GM10847 (cell line): Measurements from ENCODE around the gene GEN1.

Experiments used
- POLR2A ChIP-seq: IDR thresholded peaks from 2 replicates; pipeline ENCODE4 v1.6.1; 2011; ENCODE audit not compliant: insufficient read length; ENCODE audit errors: extremely low read depth

The GEN1 gene

GRCh38 chr2:17800693-17801458 lies 46.9 kb downstream of the GEN1 start:
- no peak for TF ChIP-seq POLR2A

DNA sequence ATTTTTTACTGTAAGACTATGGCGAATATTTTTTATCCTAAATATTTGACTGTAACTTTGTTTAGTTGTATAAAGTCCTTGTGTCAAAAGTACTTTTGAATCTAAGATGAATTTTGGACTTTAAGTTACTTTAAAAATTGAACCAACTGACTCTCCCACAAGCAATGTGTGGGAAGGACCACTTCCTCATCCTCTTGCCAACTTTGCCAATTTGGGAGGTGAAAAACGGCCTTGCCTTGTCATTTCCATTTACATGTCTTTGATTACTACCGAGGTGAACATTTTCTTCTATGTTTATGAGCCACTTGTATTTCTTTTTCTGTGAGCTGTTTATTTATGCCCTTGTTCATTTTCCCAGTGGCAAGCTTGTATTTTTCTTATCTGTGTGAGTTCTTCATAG lies 49.6 kb downstream of the GEN1 start:
- no peak for TF ChIP-seq POLR2A

- TF ChIP-seq POLR2A, result no peak
Measured at GRCh38 chr2:17804358-17804757, 50.4 kb downstream of the GEN1 start.

GRCh38 chr2:17805166-17805565 lies 51.2 kb downstream of the GEN1 start:
- TF ChIP-seq POLR2A, result no peak

DNA sequence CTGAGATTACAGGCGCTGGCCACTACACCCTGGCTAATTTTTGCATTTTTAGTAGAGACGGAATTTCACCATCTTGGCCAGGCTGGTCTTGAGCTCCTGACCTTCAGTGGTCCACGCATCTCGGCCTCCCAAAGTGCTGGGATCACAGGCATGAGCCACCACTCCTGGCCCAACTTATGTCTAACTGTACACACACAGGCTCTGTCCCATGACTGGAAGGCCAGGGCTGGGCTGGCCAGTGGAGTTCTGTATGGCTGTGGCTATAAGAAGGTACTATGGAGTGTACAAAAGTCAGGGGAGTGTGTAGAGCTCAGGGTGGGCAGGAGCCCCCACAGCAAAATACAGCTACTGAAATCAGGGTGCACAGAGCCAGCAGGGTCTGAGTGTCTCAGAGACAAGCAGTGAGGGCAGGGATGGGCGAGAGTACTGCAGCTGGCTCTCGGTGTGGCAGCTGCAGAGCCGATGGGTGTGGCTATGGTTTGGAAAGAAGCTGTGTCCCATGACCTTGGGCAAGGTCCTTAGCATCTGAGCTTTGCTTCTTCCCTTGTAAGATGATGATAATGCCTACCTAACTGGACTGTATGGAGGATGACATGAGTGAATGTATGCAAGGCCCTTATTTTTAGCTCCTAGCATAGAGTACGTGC lies 51.9 kb downstream of the GEN1 start:
- no peak for TF ChIP-seq POLR2A

DNA sequence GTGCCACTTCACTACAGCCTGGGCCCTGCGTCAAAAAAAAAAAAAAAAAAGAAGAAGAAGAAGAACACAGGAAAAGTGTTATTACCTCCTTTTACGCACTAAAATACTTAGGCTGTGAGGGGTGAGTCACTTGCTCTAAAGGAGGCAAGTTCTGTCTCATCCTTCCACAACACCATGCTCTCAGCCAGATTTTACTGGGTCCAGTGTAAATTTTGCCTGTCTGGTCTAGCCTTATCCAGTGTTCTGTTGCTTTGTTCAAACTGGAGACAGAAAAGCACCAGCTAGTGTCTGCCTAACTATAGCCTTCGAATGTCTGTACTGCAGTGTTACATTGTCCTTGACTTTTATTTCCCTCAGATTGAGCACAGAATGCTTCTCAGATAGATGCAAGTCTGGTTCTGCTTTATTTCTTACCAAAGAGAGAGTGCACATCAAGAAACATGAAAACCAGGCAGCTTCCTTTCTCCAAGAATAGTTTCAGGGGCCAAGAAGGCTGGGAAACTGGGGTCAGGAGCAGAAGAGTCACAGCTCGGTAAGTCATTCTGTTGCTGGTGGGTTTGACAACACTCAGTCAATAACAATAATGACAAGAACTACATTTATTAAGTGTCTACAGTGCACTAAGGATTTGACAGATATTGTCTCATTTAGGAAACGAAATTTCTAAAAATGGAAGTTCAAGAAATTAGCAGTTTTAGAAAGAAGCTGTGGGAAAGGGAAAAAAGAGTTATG lies 59.2 kb downstream of the GEN1 start:
- no peak for TF ChIP-seq POLR2A

DNA sequence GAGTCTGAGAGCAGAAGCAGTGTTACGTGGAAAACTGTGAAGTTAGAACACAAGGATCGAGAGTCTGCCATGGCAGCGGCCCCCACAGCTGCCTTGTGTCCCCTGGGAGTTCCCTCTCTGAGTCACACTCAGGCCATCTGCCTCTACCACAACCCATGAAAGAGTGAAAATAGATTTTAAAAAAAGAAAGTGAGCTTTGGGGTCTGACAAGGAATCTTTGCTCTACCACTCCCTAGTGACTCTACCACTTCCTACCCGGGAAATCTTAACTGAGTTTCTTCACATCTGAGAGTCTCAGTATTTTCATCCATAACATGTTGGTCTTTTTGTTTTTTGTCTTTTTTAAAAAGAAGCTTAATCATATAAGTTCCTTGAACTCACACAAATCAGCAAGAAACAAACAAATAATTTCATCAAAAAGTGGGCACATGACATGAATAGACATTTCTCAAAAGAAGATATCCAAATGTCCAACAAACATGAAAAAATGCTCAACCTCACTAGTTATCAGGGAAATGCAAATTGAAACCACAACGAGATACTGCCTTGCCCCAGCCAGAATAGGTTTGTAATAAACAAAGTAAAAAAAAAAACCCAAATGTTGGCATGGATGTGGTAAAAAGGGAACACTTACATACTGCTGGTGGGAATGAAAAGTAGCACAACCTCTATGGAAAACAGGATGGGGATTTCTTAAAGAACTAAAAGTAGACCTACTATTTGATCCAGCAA lies 60.0 kb downstream of the GEN1 start:
- TF ChIP-seq POLR2A, result no peak

DNA sequence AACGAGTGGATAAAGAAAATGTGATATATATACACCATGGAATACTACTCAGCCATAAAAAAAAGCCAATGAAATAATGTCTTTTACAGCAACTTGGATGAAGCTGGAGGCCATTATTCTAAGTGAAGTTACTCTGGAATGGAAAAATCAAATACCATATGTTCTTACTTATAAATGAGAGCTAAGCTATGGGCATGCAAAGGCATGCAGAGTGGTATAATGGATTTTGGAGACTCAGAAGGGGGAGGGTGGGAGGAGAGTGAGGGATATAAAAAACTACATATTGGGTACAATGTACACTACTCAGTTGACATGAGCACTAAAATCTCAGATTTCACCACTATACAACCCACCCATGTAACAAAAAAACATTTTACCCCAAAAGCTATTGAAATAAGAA lies 60.7 kb downstream of the GEN1 start:
- no peak for TF ChIP-seq POLR2A

DNA sequence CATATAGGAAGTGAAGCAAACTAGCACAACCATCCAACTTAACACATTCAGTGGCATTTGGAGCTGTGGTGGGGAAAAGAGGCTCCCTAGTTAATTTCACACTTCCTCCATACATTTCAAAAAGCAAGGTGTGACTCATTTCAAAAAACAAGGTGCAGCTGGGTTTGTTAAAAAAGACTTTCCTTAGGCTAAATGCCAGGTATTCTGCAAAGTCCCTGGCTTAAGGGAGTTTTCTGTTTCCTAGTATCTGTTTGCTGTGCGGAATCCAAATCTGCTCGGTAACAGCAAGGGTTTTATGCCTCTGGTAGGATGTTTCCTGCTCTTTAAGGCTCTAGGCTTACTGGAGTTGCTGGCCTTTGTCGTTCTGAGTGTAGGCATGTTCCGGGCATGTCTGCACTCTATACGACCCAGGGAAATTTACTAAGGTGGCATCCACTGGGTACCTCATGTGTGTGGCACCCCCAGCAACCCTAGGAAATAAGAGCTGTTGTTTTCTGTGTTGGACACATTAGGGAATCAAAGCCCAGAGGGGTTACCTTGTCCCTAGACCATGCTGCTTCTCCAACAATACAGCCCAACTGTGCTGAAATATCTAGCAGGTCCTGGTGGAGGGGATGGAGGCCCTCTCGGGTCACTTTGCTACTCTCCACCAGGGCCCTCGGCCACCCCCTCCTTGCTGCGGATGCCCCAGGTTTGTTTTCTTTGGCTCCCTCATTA lies 61.7 kb downstream of the GEN1 start:
- TF ChIP-seq POLR2A, result no peak

DNA sequence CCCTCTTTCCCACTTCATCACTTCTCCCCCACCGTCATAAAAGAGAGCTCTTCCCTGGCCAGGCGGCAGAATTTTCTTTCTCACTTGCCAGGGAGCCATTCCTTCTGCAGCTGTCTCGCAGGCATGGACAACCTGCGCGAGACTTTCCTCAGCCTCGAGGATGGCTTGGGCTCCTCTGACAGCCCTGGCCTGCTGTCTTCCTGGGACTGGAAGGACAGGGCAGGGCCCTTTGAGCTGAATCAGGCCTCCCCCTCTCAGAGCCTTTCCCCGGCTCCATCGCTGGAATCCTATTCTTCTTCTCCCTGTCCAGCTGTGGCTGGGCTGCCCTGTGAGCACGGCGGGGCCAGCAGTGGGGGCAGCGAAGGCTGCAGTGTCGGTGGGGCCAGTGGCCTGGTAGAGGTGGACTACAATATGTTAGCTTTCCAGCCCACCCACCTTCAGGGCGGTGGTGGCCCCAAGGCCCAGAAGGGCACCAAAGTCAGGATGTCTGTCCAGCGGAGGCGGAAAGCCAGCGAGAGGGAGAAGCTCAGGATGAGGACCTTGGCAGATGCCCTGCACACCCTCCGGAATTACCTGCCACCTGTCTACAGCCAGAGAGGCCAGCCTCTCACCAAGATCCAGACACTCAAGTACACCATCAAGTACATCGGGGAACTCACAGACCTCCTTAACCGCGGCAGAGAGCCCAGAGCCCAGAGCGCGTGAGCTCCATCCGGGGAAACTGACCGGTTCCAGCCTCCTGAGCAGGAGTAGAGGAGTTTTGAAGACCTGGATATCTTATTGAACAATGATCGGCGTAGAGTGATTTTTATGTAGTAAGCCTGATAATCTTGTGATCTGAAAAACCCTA lies 62.7 kb downstream of the GEN1 start, which contains the start of gene MSGN1:
Gene MSGN1, plus strand, starts transcription at position 65 of the 850 bp plus-strand sequence. Its CDS starts 59 bp downstream, at position 124.
- no peak for TF ChIP-seq POLR2A

DNA sequence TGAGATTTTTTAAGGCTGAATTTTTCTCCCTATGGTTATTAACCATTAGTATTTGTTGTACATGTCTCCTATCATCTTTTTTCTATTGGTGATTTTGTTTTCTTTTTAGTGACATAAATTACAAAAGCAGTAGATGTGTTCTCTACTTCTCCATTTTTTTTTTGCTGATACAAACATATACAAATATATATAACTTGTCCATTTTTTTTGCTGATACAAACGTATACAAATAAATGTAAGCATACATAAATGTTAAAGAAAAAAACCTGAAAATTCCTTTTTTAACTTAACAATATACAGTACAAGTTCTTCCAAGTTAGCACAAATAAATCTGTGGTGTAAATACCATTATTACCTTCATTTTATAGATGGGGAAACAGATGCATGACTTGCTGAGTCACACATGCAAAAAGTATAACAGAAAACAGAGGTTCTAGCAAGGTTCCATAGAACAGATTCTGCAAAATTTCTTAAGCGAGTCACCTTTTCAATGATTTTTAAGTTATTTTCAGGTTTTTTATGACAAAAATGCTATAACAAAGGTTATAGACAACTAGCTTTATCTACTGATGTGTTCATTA lies 64.4 kb downstream of the GEN1 start:
- no peak for TF ChIP-seq POLR2A

- TF ChIP-seq POLR2A, result no peak
Measured at GRCh38 chr2:17821080-17821479, 67.1 kb downstream of the GEN1 start.
